Measurements from ENCODE around the gene BMP7.

DNA sequence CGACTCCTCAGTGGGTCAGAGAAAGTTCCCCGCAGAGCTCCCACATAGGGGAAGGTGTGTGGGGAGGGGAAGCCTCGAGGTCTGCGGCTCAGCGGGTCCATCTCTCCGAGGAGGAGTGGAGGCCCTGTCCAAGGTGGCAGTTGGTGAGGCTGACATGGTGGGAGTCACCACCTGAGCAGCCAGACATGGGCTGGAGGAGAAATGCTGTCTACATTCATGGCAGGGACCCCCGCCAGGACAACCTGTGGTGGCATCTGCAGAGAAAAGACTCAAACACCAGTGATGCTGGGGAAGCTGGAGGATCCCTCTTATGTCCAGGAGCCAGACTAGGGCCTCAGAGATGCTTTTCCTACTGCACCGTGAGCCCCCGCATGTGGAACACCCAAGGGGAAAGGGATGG is 49.8 kb downstream of the BMP7 start:
- TF ChIP-seq YY1 (IDR thresholded peaks at IDR 0.05; ENCODE audit: insufficient read depth, insufficient read length) (no peak), ZNF274 (IDR thresholded peaks at IDR 0.05; ENCODE audit: low read depth, low read length) (no peak)
